ENCODE measurements around the gene KCNN3.

The KCNN3 gene

GRCh38 chr1:154730986-154731489, 139.0 kb downstream of the KCNN3 start:
- no peak overlapping the region for H3K4me3 ChIP-seq (replicated peaks; ENCODE audit: insufficient read depth, low read length)
- TF ChIP-seq, protein P1, sequence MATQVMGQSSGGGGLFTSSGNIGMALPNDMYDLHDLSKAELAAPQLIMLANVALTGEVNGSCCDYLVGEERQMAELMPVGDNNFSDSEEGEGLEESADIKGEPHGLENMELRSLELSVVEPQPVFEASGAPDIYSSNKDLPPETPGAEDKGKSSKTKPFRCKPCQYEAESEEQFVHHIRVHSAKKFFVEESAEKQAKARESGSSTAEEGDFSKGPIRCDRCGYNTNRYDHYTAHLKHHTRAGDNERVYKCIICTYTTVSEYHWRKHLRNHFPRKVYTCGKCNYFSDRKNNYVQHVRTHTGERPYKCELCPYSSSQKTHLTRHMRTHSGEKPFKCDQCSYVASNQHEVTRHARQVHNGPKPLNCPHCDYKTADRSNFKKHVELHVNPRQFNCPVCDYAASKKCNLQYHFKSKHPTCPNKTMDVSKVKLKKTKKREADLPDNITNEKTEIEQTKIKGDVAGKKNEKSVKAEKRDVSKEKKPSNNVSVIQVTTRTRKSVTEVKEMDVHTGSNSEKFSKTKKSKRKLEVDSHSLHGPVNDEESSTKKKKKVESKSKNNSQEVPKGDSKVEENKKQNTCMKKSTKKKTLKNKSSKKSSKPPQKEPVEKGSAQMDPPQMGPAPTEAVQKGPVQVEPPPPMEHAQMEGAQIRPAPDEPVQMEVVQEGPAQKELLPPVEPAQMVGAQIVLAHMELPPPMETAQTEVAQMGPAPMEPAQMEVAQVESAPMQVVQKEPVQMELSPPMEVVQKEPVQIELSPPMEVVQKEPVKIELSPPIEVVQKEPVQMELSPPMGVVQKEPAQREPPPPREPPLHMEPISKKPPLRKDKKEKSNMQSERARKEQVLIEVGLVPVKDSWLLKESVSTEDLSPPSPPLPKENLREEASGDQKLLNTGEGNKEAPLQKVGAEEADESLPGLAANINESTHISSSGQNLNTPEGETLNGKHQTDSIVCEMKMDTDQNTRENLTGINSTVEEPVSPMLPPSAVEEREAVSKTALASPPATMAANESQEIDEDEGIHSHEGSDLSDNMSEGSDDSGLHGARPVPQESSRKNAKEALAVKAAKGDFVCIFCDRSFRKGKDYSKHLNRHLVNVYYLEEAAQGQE (IDR thresholded peaks at IDR 0.05; ENCODE audit: insufficient replicate concordance, low read depth), result no peak
- TF ChIP-seq SPI1 (IDR thresholded peaks at IDR 0.05; ENCODE audit: borderline replicate concordance, low read depth) (no peak), POLR2AphosphoS5 (IDR thresholded peaks at IDR 0.05; ENCODE audit: low read depth) (no peak), GABPA (IDR thresholded peaks at IDR 0.05; ENCODE audit: low read depth) (no peak)
- TF ChIP-seq, protein P2, sequence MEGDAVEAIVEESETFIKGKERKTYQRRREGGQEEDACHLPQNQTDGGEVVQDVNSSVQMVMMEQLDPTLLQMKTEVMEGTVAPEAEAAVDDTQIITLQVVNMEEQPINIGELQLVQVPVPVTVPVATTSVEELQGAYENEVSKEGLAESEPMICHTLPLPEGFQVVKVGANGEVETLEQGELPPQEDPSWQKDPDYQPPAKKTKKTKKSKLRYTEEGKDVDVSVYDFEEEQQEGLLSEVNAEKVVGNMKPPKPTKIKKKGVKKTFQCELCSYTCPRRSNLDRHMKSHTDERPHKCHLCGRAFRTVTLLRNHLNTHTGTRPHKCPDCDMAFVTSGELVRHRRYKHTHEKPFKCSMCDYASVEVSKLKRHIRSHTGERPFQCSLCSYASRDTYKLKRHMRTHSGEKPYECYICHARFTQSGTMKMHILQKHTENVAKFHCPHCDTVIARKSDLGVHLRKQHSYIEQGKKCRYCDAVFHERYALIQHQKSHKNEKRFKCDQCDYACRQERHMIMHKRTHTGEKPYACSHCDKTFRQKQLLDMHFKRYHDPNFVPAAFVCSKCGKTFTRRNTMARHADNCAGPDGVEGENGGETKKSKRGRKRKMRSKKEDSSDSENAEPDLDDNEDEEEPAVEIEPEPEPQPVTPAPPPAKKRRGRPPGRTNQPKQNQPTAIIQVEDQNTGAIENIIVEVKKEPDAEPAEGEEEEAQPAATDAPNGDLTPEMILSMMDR (IDR thresholded peaks at IDR 0.05; ENCODE audit: insufficient read depth, low read length), result no peak
- H3K27ac ChIP-seq (replicated peaks), result no peak overlapping the region
- no peaks in the 10 kb centered on the region for H3K27me3 ChIP-seq (ENCODE audit: insufficient read depth, poor library complexity, severe bottlenecking)
- DNase-seq (ENCODE audit: low read depth in 1 of 2, low spot score in 1 of 2), result no peak

- H3K27ac ChIP-seq (replicated peaks), result no peak overlapping the region
- DNase-seq (ENCODE audit: low read depth in 1 of 2, low spot score in 1 of 2), result no peak
- TF ChIP-seq, protein P2 (IDR thresholded peaks at IDR 0.05; ENCODE audit: insufficient read depth, low read length), result no peak
- TF ChIP-seq, protein P1 (IDR thresholded peaks at IDR 0.05; ENCODE audit: insufficient replicate concordance, low read depth), result no peak
- TF ChIP-seq GABPA (IDR thresholded peaks at IDR 0.05; ENCODE audit: low read depth) (no peak), SPI1 (IDR thresholded peaks at IDR 0.05; ENCODE audit: borderline replicate concordance, low read depth) (no peak), POLR2AphosphoS5 (IDR thresholded peaks at IDR 0.05; ENCODE audit: low read depth) (no peak)
- H3K27me3 ChIP-seq (ENCODE audit: insufficient read depth, poor library complexity, severe bottlenecking), result no peaks in the 10 kb centered on the region
- H3K4me3 ChIP-seq (replicated peaks; ENCODE audit: insufficient read depth, low read length), result no peak overlapping the region
Observed at GRCh38 chr1:154730259-154730658, 139.8 kb downstream of the KCNN3 start.

- H3K27me3 ChIP-seq (ENCODE audit: insufficient read depth, poor library complexity, severe bottlenecking), result no peaks in the 10 kb centered on the region
- no peak for DNase-seq (ENCODE audit: low read depth in 1 of 2, low spot score in 1 of 2)
- no peak overlapping the region for H3K27ac ChIP-seq (replicated peaks)
- TF ChIP-seq GABPA (IDR thresholded peaks at IDR 0.05; ENCODE audit: low read depth), result no peak
- TF ChIP-seq, protein P2 (IDR thresholded peaks at IDR 0.05; ENCODE audit: insufficient read depth, low read length), result no peak
- TF ChIP-seq POLR2AphosphoS5 (IDR thresholded peaks at IDR 0.05; ENCODE audit: low read depth), result no peak
- TF ChIP-seq, protein P1 (IDR thresholded peaks at IDR 0.05; ENCODE audit: insufficient replicate concordance, low read depth), result no peak
- TF ChIP-seq SPI1 (IDR thresholded peaks at IDR 0.05; ENCODE audit: borderline replicate concordance, low read depth), result no peak
- no peak overlapping the region for H3K4me3 ChIP-seq (replicated peaks; ENCODE audit: insufficient read depth, low read length)
Observed at GRCh38 chr1:154729577-154729976, 140.5 kb downstream of the KCNN3 start.
